Esophagus squamous epithelium (tissue), 4 donors: Measurements from ENCODE around the gene H6PD.

Source experiments
- CTCF ChIP-seq, 6 experiments: fragments of 450-650 bp in 4 of 6; fragments of 200-600 bp in 2 of 6; sonication (generic) in 2 of 6; IDR thresholded peaks; one replicate each; pipeline ENCODE4 v1.5.1; 2016 to 2019; ENCODE audit warnings: antibody characterized with exemption in 6 of 6, mild to moderate bottlenecking in 4 of 6, moderate library complexity in 4 of 6
- POLR2A ChIP-seq, 4 donors: fragments of 450-650 bp; IDR thresholded peaks; one replicate each; pipeline ENCODE4 v1.6.1; 2017; ENCODE audit warnings: antibody characterized with exemption in 4 of 4, mild to moderate bottlenecking in 4 of 4, moderate library complexity in 3 of 4

- TF ChIP-seq CTCF (IDR thresholded peaks at IDR 0.05) (no peak), POLR2A (IDR thresholded peaks at IDR 0.05) (no peak)
These were observed 41.0 kb downstream of the H6PD start for GRCh38 chr1:9275567-9276034.
